SKM-1 treated with dmso at 0.1 percent for 144 hours (cell line): ENCODE measurements around the gene TOMM40.
A peak's percentile ranks its signal among the peaks of the same experiment; 100 is the strongest.
"Not testable (repeated sequence)": the region's sequence is repeated elsewhere in the genome, so short reads cannot be mapped to it uniquely, and the experiment has no call there.

Experiments
- DNase-seq: peaks from one replicate; lab custom pipeline; 2025; ENCODE audit not compliant: unreplicated experiment; lab: John Stamatoyannopoulos, UW

The TOMM40 gene

DNA sequence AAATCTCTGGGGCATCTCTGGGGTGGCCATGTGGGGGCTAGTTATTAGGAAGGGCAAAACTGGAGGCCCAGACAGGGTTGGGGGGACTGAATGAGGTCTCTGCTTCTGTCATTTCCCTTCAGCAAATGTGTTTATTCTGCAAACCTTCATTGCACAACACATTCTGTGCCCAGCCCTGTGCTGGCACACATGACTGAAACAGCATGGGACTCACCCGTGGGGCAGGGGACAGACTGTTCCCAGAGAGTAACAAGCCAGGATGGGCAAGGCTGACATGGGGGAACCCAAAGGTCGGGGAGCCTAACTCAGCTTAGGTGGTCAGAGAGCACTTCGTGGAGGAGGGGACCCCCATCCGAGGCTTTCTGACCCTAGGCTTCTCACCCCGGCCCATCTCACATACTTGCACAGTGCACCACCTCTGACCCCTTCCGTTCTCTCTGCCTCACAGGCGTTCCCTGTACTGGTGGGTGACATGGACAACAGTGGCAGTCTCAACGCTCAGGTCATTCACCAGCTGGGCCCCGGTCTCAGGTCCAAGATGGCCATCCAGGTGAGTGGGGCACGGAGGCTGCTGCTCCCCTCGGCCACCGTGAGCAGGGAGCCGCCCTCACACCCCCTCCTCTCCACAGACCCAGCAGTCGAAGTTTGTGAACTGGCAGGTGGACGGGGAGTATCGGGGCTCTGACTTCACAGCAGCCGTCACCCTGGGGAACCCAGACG lies 2.4 kb downstream of the TOMM40 start:
- no peak for DNase-seq

DNA sequence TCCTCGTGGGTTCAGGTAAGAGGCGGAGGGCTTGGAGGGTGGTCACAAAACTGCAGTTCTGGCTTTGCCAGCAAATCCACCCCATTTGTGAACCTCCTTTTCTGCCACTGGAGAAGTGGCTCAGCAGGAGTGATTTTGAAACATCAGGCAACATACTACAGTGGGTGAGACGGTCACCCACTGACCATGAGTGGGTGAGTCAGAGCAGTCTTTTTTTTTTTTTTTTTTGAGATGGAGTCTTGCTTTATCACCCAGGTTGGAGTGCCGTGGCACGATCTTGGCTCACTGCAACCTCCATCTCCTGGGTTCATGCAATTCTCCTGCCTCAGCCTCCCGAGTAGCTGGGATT lies 3.0 kb downstream of the TOMM40 start:
- no peak for DNase-seq

DNA sequence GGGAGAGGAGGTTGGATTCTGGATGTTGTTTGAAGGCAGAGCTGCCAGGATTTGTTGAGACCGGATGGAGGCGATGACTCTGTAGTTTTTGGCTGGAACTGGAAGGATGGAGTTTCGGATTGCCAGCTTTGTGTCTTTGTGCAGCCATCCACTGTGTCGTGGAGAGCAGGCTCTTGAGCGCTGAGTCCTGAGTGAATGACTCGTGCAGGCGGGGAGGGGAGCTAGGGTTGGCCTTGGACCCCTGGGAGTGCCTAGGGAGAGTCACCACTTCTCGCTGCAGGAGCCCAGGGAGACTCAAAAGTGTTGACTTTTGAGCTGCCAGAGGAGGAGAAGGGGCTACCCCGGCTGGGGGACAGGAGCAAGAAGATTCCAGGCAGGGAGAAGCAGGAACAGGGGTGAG lies 3.9 kb downstream of the TOMM40 start:
- DNase-seq: no peak

DNA sequence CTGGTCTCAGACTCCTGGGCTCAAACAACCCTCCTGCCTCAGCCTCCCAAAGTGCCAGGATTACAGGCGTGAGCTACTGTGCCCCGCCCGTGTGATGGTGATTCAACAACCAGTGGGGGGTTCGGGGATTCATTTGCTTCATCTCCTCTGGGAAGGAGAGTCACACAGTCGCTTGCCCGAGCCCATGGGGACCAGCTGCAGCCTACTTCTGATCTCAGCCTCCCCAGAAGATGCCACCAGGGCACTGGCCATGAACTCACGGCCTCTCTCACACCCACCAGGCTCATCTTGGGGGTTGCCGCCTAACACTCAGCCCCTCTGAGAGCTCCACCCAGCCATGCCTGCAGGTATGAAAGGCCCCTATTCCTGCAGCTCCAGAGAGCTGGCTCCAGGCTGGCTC lies 6.8 kb downstream of the TOMM40 start:
- DNase-seq: no peak

DNA sequence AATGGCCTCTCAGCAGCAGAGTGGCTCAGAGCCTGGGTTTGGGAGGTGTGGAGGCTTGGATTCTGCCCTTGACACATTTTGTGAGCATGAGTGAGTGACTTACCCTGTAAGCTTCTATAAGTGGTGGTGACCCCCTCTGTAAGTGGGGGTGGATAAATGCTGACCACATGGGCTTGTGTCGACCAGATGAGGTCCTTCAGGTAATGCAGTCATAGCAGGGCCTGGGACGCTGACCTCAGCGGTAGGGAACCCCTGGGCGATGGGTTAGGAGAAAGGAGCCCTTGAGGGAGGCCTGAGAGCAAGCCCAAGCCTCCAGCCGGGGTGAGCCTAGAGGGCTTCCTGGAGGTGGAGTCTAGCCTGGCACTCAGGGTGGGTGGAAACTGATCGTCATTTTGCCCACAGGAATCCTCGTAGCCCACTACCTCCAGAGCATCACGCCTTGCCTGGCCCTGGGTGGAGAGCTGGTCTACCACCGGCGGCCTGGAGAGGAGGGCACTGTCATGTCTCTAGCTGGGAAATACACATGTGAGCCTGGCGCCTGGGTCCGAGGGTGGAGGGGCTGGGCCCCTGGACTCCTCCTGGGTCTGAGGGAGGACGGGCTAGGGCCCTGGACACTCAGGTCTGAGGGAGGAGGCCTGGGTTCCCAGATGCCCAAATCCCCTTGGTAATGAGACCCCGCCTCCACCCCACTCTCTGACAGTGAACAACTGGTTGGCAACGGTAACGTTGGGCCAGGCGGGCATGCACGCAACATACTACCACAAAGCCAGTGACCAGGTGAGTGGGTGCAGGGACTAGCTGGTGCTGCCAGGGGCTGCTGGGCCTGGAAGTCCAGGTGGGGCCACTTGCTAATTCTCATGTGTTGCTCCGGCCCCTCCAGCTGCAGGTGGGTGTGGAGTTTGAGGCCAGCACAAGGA lies 9.5 kb downstream of the TOMM40 start:
- DNase-seq: no peak

DNA sequence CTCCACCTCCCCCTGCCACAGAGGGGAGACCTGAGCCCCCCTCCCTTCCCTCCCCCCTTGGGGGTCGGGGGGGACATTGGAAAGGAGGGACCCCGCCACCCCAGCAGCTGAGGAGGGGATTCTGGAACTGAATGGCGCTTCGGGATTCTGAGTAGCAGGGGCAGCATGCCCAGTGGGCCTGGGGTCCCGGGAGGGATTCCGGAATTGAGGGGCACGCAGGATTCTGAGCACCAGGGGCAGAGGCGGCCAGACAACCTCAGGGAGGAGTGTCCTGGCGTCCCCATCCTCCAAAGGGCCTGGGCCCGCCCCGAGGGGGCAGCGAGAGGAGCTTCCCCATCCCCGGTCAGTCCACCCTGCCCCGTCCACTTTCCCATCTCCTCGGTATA lies 12.2 kb downstream of the TOMM40 start:
- DNase-seq: no peak

DNA sequence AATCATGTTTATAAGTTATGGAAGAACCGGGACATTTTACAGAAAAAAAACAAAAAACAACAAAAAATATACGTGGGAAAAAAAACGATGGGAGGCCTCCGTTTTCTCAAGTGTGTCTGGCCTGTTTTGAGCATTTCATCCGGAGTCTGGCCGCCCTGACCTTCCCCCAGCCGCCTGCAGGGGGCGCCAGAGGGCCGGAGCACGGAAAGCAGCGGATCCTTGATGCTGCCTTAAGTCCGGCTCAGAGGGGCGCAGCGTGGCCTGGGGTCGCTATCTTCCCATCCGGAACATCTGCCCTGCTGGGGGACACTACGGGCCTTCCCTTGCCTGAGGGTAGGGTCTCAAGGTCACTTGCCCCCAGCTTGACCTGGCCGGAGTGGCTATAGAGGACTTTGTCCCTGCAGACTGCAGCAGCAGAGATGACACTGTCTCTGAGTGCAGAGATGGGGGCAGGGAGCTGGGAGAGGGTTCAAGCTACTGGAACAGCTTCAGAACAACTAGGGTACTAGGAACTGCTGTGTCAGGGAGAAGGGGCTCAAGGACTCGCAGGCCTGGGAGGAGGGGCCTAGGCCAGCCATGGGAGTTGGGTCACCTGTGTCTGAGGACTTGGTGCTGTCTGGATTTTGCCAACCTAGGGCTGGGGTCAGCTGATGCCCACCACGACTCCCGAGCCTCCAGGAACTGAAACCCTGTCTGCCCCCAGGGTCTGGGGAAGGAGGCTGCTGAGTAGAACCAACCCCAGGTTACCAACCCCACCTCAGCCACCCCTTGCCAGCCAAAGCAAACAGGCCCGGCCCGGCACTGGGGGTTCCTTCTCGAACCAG lies 12.8 kb downstream of the TOMM40 start:
- DNase-seq: no peak

DNA sequence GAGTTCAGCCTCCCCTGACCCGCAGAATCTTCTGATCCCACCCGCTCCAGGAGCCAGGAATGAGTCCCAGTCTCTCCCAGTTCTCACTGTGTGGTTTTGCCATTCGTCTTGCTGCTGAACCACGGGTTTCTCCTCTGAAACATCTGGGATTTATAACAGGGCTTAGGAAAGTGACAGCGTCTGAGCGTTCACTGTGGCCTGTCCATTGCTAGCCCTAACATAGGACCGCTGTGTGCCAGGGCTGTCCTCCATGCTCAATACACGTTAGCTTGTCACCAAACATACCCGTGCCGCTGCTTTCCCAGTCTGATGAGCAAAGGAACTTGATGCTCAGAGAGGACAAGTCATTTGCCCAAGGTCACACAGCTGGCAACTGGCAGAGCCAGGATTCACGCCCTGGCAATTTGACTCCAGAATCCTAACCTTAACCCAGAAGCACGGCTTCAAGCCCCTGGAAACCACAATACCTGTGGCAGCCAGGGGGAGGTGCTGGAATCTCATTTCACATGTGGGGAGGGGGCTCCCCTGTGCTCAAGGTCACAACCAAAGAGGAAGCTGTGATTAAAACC lies 13.5 kb downstream of the TOMM40 start:
- no peak for DNase-seq

DNA sequence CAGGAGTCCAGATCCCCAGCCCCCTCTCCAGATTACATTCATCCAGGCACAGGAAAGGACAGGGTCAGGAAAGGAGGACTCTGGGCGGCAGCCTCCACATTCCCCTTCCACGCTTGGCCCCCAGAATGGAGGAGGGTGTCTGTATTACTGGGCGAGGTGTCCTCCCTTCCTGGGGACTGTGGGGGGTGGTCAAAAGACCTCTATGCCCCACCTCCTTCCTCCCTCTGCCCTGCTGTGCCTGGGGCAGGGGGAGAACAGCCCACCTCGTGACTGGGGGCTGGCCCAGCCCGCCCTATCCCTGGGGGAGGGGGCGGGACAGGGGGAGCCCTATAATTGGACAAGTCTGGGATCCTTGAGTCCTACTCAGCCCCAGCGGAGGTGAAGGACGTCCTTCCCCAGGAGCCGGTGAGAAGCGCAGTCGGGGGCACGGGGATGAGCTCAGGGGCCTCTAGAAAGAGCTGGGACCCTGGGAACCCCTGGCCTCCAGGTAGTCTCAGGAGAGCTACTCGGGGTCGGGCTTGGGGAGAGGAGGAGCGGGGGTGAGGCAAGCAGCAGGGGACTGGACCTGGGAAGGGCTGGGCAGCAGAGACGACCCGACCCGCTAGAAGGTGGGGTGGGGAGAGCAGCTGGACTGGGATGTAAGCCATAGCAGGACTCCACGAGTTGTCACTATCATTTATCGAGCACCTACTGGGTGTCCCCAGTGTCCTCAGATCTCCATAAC lies 14.5 kb downstream of the TOMM40 start, which contains the start of gene APOE:
APOE (plus strand) TSS at position 360 of the 724 bp plus-strand sequence. CDS start 829 bp downstream, outside the sequence.
- no peak for DNase-seq

DNA sequence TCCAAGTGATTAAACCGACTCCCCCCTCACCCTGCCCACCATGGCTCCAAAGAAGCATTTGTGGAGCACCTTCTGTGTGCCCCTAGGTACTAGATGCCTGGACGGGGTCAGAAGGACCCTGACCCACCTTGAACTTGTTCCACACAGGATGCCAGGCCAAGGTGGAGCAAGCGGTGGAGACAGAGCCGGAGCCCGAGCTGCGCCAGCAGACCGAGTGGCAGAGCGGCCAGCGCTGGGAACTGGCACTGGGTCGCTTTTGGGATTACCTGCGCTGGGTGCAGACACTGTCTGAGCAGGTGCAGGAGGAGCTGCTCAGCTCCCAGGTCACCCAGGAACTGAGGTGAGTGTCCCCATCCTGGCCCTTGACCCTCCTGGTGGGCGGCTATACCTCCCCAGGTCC lies 16.6 kb downstream of the TOMM40 start:
- no peak for DNase-seq

DNA sequence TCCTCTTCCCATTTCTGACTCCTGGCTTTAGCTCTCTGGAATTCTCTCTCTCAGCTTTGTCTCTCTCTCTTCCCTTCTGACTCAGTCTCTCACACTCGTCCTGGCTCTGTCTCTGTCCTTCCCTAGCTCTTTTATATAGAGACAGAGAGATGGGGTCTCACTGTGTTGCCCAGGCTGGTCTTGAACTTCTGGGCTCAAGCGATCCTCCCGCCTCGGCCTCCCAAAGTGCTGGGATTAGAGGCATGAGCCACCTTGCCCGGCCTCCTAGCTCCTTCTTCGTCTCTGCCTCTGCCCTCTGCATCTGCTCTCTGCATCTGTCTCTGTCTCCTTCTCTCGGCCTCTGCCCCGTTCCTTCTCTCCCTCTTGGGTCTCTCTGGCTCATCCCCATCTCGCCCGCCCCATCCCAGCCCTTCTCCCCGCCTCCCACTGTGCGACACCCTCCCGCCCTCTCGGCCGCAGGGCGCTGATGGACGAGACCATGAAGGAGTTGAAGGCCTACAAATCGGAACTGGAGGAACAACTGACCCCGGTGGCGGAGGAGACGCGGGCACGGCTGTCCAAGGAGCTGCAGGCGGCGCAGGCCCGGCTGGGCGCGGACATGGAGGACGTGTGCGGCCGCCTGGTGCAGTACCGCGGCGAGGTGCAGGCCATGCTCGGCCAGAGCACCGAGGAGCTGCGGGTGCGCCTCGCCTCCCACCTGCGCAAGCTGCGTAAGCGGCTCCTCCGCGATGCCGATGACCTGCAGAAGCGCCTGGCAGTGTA lies 17.2 kb downstream of the TOMM40 start:
- DNase-seq: no peak

DNA sequence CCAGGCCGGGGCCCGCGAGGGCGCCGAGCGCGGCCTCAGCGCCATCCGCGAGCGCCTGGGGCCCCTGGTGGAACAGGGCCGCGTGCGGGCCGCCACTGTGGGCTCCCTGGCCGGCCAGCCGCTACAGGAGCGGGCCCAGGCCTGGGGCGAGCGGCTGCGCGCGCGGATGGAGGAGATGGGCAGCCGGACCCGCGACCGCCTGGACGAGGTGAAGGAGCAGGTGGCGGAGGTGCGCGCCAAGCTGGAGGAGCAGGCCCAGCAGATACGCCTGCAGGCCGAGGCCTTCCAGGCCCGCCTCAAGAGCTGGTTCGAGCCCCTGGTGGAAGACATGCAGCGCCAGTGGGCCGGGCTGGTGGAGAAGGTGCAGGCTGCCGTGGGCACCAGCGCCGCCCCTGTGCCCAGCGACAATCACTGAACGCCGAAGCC lies 17.8 kb downstream of the TOMM40 start:
- DNase-seq: no peak

DNA sequence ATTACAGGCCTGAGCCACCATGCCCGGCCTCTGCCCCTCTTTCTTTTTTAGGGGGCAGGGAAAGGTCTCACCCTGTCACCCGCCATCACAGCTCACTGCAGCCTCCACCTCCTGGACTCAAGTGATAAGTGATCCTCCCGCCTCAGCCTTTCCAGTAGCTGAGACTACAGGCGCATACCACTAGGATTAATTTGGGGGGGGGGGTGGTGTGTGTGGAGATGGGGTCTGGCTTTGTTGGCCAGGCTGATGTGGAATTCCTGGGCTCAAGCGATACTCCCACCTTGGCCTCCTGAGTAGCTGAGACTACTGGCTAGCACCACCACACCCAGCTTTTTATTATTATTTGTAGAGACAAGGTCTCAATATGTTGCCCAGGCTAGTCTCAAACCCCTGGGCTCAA lies 18.7 kb downstream of the TOMM40 start:
- no peak for DNase-seq

DNA sequence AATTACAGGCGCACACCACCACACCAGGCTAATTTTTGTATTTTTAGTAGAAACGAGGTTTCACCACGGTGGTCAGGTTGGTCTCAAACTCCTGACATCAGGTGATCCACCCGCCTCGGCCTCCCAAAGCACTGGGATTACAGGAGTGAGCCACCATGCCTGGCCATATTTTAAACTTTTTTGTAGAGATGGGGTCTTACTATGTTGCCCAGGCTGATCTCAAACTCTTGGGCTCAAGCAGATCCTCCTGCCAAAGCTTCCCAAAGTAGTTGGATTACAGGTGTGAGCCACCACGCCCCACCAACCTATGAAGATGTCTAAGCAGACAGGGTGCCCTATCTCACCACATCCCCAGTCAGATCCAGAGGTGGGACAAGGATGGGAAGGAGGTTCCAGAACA lies 20.8 kb downstream of the TOMM40 start:
- DNase-seq: not testable (repeated sequence)

DNA sequence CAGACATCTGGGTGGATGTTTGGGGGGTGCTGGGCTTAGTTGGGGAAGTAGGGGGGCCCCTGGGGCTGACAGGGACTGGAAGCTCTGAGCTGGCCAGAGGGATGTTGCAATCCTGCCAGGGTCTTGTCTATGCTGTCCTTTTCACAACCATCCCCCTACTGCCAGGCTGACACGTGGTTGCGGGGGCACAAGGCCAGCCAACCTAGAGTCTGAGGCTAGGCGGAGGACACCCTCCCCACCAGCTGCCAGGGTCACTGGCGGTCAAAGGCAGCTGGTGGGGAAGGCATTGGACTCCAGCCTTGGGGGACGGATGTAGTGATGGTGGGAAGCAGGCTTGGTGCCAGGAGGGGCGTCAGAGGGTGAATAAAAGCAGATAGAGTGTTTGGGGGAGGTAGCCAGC lies 21.8 kb downstream of the TOMM40 start:
- DNase-seq: no peak

DNA sequence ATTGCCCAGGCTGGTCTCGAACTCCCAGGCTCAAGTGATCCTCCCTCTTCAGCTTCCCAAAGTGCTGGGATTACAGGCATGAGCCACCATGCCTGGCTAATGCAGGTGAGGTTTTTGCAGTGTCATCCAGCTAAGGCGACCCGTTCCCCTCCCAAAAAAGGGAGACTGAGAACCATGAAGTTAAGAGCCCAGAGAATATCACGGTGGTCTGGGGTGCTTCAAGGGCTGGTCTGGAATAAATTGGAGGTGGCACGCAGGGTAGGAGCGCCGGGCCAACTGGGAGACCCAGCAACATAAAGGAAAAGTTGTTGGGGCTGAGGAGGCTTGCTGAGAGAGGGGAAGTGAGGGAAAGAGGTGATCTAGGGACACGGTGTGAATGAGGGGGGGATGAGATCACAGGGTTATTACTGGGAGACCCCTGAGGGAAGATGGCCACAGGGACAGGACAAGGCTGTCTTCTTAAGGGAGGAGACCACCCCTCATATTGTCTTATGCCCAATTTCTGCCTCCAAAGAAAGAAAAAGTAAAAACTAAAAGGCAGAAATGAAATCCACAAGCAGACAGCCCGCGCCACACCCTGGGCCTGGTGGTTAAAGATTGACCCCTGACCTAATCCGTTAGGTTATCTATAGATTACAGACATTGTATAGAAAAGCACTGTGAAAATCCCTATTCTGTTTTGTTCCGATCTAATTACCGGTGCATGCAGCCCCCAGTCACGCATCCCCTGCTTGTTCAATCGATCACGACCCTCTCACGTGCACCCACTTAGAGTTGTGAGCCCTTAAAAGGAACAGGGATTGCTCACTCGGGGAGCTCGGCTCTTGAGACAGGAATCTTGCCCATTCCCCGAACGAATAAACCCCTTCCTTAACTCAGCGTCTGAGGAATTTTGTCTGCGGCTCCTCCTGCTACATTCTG lies 22.7 kb downstream of the TOMM40 start:
- not testable (repeated sequence) for DNase-seq

DNA sequence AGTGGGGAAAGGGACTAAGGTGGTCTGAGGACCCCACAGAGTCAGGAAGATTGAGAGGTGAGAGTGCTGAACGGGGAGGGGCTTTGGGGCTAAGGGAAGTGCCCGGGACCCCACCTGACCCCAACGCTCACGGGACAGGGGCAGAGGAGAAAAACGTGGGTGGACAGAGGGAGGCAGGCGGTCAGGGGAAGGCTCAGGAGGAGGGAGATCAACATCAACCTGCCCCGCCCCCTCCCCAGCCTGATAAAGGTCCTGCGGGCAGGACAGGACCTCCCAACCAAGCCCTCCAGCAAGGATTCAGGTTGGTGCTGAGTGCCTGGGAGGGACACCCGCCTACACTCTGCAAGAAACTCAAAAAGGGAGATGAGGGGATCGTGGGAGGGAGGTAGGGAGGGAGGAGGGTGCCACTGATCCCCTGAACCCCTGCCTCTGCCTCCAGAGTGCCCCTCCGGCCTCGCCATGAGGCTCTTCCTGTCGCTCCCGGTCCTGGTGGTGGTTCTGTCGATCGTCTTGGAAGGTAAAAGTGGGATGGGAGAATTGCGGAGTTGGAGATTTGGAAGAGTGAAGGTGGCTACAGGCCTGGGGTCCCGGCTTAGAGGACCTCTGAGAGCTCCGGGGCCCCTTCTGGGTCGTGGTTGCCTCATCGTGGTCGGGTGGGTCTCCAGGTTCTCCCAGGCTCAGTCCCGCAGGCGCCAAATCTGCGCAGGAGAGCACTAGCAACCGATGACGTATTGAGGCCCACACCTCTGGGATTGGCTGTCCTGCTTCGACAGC lies 23.6 kb downstream of the TOMM40 start, which contains the start of gene APOC1:
APOC1 (plus strand) TSS at position 176 of the 774 bp plus-strand sequence; CDS start at position 460, 284 bp downstream.
- DNase-seq: peak; percentile 16

DNA sequence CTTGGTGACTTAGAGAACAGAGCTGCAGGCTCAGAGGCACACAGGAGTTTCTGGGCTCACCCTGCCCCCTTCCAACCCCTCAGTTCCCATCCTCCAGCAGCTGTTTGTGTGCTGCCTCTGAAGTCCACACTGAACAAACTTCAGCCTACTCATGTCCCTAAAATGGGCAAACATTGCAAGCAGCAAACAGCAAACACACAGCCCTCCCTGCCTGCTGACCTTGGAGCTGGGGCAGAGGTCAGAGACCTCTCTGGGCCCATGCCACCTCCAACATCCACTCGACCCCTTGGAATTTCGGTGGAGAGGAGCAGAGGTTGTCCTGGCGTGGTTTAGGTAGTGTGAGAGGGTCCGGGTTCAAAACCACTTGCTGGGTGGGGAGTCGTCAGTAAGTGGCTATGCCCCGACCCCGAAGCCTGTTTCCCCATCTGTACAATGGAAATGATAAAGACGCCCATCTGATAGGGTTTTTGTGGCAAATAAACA lies 33.2 kb downstream of the TOMM40 start:
- no peak for DNase-seq
